Testis (tissue), 2 donors: Measurements from ENCODE around the gene KDM3B.
"Not testable (repeated sequence)": the region's sequence is repeated elsewhere in the genome, so short reads cannot be mapped to it uniquely, and the experiment has no call there.

Experiments
- CTCF ChIP-seq, 3 experiments: fragments of 450-650 bp in 2 of 3; fragments of 200-600 bp in 1 of 3; sonication (generic) in 1 of 3; IDR thresholded peaks; one replicate each; pipeline ENCODE4 v1.5.1; 2016 to 2019; ENCODE audit warnings: antibody characterized with exemption in 3 of 3, mild to moderate bottlenecking in 2 of 3, moderate library complexity in 1 of 3
- POLR2A ChIP-seq: fragments of 450-650 bp; IDR thresholded peaks from one replicate; pipeline ENCODE4 v1.6.1; 2017; ENCODE audit warnings: antibody characterized with exemption, mild to moderate bottlenecking, moderate library complexity

- not testable (repeated sequence) for TF ChIP-seq CTCF (IDR thresholded peaks at IDR 0.05); POLR2A
Measured at GRCh38 chr5:138389911-138390310, 37.4 kb downstream of the KDM3B start.
